ENCODE measurements around the gene MPRIP.
"Not testable (repeated sequence)": the region's sequence is repeated elsewhere in the genome, so short reads cannot be mapped to it uniquely, and the experiment has no call there.

Gene MPRIP

DNA sequence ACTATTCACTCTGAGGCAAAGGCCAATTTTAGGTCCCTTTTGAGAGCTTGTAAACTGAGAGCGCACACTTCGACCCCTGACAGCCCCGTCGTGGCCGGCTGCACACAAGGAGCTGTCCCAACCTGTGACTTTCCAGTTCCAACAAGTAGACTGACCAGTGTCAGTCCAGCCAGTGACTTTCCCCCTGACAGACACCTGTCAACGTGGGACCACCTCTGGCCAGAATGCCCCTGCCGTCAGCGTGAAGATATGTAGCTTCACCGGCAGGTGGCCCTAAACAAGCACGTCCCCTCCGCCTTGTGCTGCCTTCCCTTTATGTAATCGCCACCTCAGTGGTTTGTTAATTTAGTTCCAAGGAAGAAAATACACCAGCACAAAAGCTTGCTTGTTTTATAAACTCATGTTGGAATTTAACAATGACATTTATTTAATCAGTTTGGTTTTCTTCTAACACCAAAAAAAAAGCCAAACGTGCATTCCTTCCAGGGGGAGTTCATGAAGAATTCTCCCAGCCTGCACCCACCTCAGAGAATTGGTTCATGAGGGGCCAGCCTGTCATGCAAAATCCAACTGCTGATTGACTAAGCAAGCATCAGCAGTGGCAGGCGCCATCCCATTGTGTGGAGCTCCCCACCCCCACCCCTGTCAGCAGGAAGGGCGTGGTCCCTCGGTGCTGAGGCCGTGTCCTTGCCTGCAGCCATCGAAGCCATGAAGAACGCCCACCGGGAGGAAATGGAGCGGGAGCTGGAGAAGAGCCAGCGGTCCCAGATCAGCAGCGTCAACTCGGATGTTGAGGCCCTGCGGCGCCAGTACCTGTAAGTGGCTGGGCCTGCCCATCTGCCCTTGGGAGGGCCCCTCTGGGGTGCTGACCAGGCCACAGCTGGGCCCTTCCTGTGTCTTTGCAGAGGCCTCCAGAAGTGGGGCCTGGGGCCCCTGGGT, 130.0 kb downstream of the MPRIP start:
- FAIRE-seq, result no peak

DNA sequence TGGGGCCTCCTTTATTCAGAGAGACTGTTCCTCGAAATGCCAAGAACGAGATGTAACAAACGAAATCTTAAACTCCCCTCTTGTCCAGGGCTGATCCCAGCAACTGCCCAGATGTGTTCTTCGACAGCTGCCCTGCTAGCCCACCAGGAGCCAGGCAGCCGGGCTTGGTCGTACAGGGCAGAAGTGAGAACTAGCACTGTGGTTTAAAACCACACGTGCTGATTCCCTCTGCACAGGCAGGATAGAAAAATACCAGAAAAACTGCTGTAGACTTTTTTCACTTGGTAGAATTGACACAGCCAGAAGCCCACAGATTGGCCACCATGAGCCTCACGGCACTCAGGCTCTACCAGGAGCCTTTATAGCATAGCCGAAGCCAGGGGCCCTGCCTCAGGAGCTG, 130.7 kb downstream of the MPRIP start:
- FAIRE-seq, result no peak

DNA sequence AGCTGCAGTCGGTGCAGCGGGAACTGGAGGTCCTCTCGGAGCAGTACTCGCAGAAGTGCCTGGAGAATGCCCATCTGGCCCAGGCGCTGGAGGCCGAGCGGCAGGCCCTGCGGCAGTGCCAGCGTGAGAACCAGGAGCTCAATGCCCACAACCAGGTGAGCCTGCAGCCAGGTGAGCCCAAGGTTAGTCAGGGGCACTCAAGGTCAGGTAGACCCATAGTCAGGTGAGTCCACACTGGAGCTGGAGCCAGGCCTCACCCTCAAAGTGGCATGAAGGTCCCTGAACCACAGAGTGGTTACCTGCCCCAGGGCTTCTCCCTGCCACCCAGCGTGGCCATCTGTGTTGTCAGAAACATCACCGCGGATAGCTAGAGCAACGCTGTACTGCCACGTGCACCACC, 131.7 kb downstream of the MPRIP start:
- no peak for FAIRE-seq

DNA sequence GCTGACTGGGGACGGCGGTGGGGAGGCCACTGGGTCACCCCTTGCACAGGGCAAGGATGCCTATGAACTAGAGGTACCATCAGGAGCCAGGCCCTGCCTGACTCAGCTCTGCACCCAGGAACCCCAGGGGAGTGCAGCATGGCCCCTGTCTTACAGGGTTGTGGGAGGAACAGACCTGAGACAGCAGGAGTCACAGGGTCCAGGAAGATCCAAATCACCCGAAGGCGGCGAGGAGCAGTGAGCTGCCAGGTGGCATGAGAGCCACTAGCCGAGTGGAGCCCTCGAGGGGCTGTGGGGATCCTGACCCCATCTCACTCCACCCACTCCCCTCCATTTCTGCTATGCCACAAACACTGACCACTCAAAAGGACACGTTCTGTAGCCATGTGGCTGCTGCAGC, 133.1 kb downstream of the MPRIP start:
- no peak for FAIRE-seq

DNA sequence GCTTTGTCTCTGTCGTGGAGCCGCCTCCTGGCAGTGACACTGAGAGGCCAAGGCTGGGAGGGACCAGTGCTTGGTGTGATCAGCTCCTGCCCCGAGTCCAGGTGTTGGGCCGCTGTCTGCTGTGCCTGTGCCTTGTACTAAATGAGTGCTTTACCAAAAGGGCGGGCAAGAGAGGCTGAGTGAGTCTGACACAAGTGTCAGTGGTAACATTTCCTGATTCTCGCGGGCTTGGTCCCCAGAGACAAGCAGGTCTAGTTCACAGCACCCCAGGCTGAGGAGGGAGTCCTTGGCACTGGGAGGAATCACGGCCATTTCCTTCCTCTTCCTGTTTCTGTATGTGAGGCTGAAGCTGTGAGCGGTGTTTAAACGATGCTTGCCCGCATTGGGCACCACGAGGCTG, 133.7 kb downstream of the MPRIP start:
- FAIRE-seq, result no peak

DNA sequence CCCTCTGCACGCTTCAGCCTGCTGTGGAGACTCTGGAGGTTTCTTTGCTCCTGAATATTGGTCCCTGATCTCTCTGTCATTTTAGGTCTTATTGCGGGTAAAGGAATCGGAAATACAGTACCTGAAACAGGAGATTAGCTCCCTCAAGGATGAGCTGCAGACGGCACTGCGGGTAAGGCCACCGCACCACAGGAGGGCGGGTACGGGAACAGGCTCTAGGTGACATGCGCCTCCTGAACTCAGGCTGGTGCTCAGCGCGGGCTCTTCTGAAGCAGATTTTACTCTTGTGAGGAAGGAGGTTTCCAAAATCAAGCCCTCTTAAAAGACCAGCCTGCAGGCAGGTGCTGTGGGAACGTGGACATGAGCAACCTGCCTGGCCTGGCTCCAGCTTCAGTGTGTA, 134.1 kb downstream of the MPRIP start:
- FAIRE-seq, result no peak

DNA sequence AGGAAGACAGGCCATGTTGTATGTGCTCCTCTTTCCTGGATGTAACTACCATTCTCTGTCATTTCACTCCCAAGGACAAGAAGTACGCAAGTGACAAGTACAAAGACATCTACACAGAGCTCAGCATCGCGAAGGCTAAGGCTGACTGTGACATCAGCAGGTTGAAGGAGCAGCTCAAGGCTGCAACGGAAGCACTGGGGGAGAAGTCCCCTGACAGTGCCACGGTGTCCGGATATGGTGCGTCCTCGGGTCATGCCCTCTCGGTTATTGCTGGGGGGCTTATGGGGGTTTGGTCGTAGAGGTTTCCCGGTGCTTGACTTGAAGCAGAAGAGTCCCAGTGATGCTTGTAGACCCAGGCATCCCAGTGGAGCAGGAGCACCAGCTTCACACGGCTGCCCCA, 134.9 kb downstream of the MPRIP start:
- FAIRE-seq, result no peak

DNA sequence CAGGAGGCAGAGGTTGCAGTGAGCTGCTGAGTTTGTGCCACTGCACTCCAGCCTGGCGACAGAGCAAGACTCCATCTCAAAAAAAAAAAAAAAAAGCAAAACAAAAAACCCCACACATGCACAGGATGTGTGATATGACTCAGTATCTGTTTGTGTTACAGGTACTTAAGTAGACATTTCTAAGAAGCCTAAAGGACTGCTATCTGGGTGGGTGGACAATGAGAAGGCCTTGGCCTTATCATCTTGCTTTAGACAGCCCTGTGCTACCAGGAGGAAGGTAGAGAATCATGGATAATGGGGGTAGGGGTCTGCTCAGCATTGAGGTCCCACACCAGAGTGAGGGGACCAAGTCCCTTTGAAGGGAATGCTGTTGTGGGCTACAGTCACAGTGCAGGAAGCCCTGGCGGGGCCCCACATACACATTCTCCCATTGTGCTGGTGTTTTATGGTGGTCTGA, 137.1 kb downstream of the MPRIP start:
- FAIRE-seq, result no peak

DNA sequence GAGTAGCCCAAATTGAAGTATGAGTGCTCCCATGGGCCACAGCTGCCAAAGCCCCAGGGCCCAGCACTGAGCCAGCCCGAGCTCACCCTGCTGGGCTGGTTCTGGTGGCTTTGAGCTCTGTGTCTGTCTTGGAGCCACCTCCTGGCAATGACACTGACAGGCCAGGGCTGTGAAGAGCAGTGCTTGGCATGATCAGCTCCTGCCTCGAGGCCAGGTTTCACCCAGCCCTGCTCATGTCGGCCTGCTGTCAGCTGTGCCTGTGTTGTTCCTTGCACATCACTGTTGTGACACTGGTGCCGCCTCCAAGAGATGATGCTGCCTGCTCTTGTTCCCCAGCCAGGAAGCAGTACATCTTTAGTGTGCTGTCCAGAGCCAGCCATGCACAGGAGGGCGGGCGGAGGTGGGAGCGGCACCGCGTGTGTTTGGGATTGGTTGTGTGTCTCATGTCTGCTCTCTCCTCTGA, 137.9 kb downstream of the MPRIP start:
- no peak for FAIRE-seq

DNA sequence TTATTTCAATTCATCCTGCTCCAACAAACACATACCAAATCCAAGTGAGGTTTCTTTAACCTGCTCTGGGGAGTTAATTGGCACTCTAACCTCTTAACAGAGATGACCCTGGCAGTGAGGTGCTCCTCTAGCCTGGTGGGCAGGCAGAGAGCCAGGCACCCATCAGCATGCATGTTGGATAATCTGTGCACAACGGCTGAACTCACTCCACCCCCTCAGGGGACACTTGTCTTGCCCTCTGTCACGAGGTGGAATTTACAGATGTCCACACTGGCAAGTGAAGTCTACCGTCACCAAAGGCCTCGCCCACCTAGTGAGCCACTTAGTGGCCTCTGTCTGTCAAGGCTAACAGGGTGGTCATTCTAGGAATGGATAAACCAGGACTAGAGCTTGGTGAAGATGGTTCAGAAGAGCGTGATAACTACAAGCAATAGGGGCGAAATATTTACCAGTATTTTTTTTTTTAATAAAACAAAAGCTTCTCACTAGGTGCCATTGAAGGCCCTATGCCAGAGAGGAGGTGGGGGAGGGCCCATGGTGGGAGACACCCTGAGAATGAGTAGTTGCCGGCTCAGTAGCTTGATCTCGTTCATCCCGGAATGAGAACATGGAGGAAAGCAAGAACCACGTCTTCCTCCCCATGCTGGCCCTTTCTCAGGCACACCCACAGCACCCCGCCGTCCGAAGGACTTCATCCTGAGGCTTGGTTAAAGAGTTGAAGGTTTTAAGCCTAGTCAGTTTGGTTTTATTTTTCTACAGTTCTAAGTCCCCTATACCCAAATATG, 138.7 kb downstream of the MPRIP start:
- no peak for FAIRE-seq

DNA sequence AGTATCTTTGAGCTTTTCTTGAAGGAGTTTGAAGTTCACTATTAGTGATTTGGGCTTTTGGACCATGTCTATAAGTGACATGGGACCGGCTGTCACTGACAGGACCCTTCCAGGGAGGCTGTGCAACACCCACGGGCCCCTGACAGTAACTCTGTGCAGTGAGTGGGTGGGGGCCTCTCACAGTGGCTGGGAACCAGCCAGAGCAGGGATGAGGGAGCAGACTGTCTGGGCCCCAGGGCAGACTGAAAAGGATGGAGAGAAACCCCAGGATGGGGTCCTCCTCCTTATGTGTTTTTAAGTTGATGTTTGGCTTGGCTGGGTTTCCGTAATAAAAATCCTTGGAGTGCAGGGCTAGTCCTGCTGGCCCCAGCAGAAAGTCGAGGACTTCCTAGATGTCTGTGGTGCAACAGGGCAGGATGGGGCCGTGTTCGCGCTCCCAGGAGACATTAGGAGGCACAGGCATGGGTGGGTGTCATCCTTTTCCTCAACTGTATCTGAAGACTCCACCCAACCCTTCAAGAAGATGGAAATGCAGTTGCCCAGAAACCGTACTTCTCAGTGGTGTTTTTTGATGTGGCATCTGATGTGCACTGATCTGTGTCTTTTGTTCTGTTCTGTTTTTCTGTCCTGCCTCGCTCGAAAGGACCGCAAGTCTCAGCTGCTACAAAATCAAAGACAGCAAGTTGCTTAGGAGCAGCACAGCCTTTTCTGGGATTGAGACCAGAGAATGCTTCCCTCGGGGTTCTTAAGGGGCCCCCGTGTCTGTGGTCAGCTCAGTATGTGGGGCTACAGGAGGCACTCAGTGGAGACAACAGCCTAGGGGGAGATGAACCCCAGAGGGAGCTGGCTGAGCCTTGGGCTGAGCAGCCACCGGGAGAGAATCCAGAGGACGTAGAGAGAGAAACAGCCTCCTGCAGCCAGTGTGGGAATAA, 139.7 kb downstream of the MPRIP start:
- FAIRE-seq, result no peak

DNA sequence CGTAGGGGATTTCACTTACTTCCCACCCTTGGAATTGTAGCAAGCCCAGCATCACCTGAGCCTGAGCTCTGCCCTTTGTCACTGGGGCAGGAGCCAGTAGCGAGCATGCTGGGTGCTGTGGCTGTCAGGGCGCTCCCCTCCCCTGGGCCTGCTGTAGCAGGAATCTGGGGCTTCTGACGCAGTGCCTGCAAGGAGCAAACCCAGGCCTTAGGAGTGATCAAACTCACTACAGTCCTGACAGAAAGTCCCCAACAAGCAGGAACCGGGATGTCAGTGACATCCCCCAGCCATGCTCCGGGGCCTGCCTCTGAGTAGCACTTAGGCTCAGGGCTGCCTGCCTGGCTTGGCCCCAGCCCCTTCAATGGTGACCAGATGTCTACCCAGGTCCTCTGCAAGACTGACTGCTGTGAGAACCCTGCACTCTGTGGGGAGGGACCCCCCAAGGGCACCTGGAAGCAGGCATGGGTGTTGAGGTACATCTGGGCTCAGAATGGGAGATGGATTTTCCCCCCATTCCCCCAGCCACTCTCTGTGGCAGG, 140.4 kb downstream of the MPRIP start:
- no peak for FAIRE-seq

DNA sequence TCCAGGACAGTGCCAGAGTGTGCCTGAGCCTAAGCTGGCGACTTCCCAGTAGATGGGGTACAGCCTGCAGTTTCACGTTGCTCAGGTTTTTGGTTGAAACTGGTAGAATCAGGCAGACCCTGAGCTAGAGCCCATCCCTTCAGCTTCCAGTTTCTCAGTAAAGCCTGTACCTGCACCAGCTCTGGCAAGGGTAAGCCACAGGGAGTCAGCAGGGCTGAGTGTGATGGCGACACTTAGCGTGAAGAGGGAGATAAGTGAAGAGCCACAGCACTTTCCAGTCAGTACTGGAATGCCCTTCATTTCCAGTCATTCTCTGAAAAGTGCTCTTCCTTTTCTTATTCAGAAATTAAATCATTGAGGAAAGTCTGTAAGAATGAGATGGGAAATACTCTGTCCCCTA, 141.5 kb downstream of the MPRIP start:
- FAIRE-seq, result no peak

DNA sequence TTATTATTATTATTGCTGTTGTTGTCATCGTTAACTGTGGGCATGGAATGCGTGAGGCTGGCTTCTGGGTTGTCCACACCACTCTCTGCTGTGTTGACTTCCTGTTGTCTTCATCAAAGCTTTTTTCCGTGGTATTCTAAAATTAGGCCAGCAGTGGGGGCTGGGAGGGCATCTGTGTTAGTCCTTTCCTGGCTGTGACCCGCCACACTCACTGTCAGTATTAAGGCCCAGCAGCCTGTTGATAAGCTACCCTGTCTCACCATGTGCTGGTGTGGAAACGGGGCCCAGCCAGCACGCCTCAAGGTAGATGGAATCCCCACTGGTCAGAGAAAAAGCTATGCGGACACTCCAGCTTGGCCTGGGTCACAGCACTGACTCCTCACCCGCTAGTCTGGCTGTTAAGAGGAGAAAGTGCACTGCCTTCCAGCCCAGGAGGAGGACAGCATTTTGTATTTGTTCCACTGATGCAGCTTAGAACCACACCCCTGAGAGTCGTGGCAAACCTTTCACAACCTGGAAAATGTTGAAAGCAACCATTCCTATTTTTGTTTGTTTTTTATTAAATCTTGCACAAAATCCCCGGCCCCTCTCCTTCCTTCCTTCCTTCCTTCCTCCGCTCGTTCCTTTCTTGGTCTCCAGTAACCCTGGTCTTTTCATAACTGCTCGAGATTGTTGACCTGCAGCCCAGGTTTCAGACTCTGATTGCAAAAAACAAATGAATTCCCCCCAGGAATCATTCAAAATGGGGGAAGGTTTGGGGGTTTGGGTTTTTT, 142.9 kb downstream of the MPRIP start:
- FAIRE-seq, result not testable (repeated sequence)

DNA sequence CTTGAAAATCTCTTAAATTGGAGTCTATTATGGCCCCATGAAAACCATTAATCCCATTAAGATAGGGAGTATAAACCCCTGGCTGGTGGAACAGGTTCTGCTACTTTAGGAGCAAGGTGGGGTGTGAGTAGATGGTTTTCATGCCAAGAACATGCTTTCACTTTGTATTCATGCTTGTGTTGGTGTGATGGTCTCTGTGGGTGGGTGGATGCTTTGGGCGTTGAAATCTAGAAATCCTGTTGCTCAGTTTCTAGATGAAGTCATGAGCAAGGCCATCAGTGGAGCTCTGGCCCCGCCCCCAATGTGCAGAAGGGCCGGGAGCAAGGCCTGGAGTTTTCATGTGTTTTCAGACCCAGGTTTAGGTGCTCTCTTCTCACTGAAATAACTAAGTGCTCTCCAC, 143.8 kb downstream of the MPRIP start:
- no peak for FAIRE-seq

DNA sequence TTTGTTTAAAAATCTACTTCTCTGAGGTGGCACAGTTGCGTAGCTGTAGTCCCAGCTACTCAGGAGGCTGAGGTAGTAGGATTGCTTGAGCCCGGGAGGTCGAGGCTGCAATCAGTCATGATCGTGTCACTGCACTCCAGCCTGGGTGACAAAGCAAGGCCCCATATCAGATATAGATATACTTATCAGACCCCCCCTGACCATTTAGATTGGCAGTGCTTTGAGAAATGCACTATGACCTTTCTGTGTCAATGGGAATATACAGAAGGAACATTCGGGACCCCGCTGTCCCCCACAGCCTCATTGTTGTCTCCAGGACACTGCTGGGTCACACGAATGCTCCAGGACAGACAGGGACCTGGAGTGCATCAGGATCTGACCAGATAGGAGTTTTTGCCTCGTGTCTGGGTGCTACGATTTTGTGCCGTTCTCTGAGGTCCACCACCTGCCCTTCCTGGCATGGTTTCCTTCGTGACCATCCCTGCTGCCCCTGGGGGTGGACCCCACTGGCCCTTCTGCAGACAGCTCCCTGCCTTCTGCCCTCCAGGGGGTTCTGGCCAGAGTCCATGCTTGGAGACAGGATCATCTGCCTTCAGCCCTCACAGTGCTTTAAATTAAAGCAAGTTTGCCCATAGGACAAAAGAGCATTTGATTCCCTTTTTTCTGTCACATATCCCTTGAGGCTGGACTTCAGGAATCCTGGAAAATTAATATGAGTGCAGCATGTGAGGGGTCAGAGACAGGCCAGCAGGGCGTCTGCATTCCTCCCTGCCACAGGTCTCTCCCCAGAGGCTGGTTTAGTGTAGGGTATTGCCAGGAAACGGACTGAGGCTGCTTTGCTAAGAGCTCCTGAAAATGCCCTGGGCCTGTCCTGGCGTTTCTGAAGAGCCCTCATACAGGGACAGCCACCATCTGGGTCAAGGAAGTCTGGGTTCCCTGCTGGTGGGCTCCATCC, 144.6 kb downstream of the MPRIP start:
- no peak for FAIRE-seq

DNA sequence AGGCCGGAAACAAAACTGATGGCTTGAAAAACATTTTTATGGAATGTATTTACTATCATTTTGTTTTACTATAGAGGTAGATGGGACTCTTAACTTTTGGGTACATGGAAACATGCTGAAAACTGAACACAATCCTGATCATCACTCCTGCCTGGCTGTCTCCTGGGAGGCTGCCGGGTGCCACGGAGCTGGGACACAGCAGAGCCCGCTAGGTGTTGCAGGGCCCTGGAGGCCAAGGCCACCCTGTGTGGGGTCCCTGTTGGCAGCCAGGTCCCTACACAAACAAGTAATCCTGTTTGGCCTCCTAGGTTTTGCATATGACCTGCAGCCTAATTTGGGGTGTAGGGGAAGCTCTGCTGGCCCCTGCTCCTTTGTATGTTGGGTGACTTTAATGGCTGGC, 146.3 kb downstream of the MPRIP start:
- FAIRE-seq, result no peak

DNA sequence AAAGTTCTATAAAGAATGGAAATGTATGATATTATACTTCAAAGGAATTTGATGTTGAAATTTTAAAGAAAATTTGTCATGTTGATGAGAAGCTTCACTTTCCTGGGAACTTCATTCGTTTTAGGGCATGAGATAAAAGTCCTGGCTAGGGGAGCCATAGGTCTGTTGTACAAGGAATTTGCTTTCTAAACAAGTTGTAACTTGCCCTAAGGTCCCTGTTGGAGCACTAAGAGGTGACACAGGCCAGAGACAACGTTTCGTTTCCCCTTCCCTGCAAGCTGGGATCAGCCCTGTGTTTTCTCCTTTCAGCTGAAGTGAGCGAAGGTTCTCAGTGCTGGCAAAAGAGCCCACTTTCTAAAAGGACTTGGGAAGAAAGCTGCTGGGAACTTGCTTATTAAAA, 147.3 kb downstream of the MPRIP start:
- FAIRE-seq, result no peak

DNA sequence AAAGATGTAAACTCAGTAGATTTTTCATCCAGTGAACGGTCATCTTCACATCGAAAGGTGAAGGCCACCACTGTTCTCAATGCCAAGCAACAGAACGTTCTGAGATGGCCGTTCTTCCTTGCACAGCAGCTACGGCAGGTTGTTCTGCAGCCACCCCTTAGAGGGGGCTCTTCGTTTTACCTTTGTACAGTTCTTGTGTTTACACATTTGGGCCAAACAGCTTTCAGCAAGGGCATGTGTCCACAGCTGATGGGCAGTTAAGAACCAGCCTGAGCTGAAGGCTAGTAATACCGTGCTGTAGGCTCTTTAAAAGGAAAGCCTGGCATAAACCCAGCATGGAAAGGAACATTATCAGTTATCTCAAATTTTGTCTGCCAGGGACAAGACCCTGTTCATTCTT, 147.9 kb downstream of the MPRIP start:
- no peak for FAIRE-seq

DNA sequence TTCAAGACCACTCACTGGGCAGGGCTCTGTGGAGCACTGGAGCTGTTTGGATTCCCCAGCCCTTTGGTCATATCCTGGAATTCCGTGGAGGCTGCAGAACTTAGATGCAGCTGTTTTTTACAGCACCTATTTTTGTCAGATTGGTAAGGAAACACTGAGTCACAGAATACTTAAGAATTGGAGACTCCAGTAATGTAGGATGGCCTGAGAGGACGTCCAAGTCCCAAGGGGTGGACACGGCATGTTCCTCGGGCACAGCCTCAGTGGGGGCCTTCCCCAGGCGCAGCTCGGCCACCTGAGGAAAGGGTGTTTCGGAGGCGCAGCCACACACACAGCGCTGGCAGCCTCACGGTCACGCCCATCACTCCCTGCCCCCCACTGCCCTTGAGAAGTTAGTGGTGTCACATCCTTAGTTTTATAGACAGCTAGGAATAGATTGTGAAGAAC, 149.1 kb downstream of the MPRIP start:
- no peak for FAIRE-seq
